RCC 7860 (cell line): ENCODE results near the gene MYOM3.
"Not testable (repeated sequence)": the region's sequence is repeated elsewhere in the genome, so short reads cannot be mapped to it uniquely, and the experiment has no call there.

Experiments
- DNase-seq: peaks from one replicate; pipeline ENCODE4 v3.0.0-alpha.2; 2015; ENCODE audit warnings: low spot score
- FAIRE-seq: peaks from 2 replicates; lab custom pipeline; 2012; peaks lifted over from hg19 to GRCh38; lab: Jason Lieb, UNC

MYOM3 gene

DNA sequence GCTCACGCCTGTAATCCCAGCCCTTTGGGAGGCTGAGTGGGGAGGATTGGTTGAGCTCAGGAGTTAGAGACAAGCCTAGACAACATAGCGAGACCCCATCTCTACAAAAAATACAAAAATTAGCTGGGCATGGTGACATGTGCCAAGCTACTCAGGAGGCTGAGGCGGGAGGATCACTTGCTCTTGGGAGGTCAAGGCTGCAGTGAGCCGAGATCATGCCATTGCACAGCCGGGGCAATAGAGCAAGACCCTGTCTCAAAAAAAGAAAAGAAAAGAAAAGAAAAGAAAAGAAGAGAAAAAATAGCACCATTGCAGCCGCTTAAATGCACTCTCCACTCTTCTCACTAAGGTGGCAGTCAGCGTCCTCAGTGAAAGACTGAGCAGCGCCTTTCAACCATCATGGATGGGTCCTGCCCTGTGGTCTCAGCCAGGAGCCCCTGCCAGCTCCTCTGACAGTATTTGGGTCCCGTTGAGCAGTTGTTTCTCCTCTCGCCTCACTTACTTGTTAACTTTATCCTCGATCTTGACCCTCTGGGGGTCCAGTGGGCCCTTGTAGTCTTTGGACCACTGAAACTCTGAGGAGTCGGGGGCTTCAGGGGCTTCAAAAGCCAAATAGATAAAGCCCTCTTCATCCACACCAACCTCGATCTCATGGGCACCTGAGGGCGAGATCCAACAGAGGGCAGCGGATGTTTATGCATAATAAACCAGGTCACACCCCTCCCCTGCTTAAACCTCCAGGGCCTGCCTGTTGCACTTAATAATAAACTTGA lies 36.9 kb downstream of the MYOM3 start:
- DNase-seq (no peak), FAIRE-seq (no peak)

DNA sequence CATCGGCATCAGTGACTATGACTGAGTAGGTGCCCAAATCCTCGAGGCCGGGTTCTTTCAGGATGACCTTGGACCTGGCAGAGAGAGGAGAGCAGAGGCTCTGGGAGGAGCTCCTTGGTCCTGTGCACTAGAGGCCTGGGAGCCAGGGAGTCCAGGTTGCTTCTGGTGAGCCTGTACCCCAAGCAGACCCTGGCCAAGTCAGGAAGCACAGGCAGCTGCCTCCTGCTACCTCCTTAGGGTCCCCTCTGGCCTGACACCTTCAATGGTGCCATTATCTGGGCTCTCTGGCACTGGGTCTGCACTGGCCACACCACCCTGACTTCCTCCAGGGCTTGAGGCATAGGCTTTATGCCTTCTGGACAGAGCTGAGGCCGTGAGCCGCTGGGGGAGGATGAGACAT lies 37.7 kb downstream of the MYOM3 start:
- no peak for FAIRE-seq
- DNase-seq, result no peak

DNA sequence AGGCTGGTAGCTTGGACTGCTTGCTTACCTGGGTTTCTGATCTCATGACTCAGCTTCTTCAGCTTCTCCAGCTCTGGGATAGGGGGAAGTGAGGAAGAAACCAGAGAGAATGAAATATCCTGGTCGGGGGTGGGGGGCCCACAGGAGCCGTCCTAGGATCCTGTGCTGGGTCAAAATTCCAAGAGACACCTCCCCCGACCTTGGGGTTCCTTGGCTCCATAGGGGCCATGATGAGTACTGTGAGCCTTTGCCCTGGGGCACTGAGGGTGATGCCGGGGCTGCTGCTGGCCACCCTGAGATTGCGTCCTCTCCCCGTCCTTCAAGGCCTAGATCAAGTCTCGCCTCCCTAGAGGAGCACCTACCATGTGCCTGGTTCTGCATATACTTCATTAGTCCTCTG lies 40.0 kb downstream of the MYOM3 start:
- DNase-seq, result no peak
- FAIRE-seq, result no peak

DNA sequence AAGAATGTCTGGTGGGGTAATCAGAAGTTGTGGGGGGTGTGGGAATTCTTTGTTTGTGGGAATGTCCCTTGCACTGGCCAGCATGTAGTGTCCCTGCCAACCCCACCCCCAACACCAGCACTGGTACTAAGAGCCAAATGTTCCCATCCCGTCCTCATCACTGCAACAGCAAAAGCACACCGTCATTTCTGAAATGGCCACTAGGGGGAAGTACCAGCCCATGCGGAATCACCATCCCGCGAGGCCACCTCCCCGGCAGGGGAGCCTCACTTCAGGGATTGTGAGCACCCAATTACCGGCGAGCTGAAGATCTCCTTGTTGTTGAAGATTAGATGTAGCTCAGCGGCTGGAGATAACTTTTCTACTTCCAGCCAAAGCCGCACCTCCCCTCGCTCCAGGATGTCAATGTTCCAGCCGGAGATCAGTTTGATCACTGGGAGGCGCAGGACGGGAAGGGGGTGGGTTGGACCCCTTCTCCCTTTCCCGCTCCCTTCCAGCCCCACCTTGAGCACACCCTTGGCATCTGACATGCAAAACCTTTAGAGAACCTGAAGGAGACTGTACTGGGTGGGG lies 41.0 kb downstream of the MYOM3 start:
- peak; percentile 30 for FAIRE-seq

GRCh38 chr1:24069817-24070216 lies 42.1 kb downstream of the MYOM3 start:
- no peak for DNase-seq
- FAIRE-seq, result no peak

More for the DNA sequence above, 41.0 kb downstream of the MYOM3 start:
- peak; percentile 73 for DNase-seq

DNA sequence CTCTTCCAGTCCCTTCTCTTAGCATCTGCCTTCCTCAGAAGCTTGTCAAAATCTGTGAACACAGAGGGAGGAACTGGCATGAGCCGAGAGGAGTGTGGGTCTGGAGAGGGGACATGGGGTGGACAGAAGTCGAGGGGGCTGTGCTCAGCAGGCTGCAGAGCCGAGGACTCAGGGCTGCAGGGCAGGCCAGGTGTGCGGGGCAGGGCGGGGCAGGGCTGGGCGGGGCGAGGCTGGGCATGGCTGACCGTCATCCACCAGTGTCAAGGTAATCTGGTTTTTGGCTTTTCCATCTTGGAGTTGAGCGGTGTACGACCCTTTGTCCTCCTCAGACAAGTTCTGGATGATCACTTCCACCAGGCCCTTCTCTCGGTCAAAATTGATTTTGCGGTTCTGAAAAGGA lies 44.0 kb downstream of the MYOM3 start:
- FAIRE-seq (no peak), DNase-seq (no peak)

DNA sequence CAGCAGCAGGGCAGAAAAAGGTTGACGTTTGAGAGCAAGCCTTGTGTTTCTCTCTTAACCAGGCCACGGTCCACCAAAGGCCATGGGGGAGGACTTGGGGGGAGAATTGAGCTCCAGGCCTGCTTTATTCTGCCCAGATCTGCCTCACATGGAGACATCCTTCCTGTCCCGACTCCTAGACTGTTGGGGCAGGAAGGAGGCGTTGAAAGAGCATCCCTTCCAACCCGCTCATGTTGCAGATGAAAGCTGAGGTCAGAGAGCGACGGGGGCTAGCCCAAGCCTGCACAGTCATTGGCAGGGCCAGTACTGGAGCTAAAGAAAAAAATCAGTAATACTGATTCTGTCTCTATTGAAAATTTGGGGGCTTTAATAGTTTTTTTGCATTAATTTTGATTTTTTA lies 46.6 kb downstream of the MYOM3 start:
- FAIRE-seq (no peak), DNase-seq (no peak)

- DNase-seq, result no peak
- no peak for FAIRE-seq
Measured at GRCh38 chr1:24062221-24062620, 49.7 kb downstream of the MYOM3 start.

GRCh38 chr1:24060482-24060881 lies 51.5 kb downstream of the MYOM3 start:
- FAIRE-seq, result no peak

GRCh38 chr1:24058671-24059455 lies 53.1 kb downstream of the MYOM3 start:
- DNase-seq, result no peak
- FAIRE-seq, result no peak

More at GRCh38 chr1:24060482-24060881, 51.5 kb downstream of the MYOM3 start:
- DNase-seq, result no peak

DNA sequence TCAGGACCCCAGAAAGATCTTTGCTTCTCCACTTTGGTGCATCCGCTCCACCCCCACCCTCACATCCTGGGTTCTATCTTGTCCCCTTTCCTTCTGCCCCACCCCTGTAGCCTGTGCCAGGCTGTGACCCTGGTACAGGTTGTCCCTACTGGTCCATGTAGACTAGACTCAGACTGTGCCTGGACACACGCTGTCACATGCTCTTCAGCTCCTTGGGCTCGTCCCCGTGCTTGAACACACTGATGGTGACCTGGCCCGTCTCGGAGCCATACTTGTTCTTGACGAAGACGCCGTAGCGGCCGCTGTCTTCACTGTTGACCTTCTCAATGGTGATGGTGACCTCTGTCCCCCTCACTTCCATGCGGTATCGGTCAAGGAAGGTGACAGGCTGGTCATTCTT lies 54.8 kb downstream of the MYOM3 start:
- FAIRE-seq (no peak), DNase-seq (no peak)

- no peak for FAIRE-seq
- DNase-seq, result no peak
Measured at GRCh38 chr1:24055681-24056080, 56.3 kb downstream of the MYOM3 start.

DNA sequence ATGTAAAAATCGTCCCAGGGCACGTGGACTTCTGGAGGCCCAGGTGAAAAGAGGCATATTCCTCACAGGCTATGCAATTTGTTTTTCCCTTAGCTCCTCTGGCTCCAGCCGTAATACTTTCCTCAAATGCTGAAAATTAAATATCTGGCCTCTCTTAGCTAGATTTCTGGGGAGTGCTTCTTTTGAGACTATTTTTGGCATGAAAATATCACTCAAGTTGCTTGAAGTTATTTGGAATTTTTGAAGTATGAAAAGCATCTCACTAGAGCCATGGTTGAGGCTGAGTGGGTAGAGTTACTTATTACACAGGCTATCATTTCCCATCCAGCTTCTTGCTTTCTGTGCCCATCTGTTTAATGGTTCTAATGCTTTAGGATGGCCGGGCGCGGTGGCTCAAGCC lies 59.7 kb downstream of the MYOM3 start:
- DNase-seq (no peak), FAIRE-seq (no peak)

DNA sequence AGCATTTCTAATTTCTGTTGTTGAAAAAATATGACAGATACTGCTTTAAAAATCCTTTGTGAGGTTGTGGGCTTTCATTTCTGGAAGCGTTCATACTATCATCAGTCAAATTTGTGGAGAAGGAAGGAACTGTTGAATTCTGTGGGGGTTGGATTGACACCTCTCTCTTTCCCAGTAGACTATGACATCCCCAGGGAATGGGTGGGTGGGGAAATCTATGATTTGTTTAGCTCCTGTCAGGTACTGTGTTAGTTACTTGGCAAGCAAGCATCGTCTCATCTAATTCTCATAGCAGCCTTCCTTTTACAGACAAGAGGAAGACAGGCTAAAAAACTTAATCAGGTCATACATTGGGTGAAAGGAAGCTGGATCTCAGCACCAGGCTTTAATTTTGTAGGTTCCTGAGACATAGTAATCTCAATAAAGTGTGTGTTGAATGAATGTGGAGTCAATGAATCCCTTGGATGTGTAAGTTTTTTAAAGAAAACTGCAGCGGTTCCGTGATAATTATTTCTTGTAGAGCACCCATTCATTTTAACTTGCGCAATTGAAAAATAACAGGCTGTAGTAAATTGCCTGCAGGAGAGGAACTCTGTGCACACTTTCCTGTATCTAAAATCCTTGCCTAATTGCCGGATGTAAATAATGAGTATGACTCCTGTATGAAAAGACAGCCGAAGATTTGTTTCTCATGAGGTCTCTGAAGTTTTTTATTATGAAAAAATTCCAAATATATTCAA lies 60.6 kb downstream of the MYOM3 start:
- DNase-seq (no peak), FAIRE-seq (no peak)

DNA sequence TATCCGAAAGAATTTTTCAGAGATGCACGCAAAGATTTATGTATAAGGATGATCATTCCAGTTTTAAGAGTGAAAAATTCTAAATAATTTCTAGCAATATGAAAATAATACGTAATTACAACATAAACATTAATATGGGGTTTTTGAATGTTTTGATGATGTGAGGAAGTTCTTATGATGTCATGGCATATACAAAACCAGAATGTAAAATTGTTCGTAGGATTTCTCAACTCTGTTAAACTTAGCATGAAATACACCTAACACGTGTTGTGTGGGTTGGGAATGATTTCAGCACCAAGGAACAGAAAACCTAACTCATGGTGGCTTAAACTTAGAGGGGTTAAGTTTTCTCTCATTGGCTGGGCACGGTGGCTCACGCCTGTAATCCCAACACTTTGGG lies 62.2 kb downstream of the MYOM3 start:
- no peak for FAIRE-seq
- no peak for DNase-seq

DNA sequence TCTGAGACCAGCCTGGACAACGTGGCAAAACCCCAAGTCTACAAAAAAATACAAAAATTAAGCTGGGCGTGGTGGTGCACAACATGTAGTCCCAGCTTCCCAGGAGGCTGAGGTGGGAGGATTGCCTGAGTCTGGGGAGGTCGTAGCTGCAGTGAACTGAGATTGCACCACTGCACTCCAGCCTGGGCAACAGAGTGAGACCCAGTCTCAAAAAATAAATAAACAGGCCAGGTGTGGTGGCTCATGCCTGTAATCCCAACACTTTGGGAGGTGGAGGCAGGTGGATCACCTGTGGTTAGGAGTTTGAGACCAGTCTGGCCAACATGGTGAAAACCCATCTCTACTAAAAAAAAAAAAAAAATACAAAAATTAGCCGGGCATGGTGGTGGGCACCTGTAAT lies 63.0 kb downstream of the MYOM3 start:
- DNase-seq, FAIRE-seq: not testable (repeated sequence)

DNA sequence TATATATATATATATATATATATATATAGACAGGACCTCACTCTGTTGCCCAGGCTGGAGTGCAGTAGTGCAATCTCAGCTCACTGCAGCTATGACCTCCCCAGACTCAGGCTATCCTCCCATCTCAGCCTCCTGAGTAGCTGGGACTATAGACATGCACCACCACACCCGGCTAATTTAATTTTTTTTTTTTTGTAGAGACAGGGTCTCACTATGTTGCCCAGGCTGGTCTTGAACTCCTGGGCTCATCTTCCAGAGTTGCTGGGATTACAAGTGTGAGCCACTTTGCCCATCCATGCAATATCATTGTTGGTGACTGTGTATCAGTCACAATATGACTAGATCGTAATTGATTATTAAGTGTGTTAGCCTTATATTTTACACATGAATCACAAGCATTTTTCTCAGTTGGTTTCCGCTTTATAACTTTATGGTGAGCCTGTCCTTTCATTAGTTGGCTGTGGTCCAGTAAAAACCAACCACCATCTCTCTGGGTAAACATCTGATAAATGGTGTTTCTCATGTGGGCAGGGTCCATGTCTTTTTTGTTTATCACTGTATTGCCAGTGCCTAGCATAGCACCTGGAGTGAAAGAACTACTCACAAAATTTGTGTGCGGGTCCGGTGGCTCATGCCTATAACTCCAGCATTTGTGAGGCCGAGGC lies 63.6 kb downstream of the MYOM3 start:
- peak; percentile 35 for DNase-seq
- no peak for FAIRE-seq

DNA sequence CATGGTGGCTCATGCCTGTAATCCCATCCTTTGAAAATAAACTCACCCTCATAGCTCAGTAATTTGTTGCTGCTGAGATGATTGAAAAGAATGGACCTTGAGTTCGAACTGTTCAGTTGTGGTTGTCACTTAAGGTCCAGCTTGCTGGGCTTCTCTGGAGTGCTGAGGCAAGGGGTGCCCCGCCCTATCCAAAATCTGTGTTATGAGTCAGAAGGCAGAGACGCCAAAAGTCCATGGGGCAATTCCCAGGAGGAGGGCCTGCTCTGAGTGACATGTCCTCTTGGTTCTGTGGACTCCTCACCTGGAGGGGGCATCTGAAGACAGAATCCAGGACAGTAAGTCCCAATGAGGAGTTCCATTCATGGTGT lies 64.8 kb downstream of the MYOM3 start:
- no peak for FAIRE-seq
- peak; percentile 20 for DNase-seq

GRCh38 chr1:24045771-24046170 lies 66.2 kb downstream of the MYOM3 start:
- FAIRE-seq (no peak), DNase-seq (no peak)

DNA sequence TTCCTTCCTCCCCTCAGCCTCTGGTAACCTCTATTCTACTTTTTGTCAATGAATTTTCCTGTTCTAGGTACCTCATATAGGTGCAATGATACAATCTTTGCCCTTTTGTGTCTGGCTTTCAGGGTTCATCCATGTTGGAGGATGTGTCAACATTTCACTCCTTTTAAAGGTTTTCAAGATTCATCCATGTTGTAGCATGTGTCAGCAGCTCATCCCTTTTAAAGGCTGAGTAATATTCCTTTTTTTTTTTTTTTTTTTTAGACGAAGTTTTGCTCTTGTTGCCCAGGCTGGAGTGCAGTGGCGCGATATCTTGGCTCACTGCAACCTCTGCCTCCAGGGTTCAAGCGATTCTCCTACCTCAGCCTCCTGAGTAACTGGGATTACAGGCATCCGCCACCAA lies 67.3 kb downstream of the MYOM3 start:
- DNase-seq, FAIRE-seq: not testable (repeated sequence)
